Upper lobe of left lung (tissue), 6 donors: ENCODE results near the gene FSHB. TPM values are rescaled to one million over a fixed set of nuclear protein-coding genes. Genes with fewer than 3 reads are reported as not detected.

Experiments used
- ATAC-seq, 2 donors: fragments of 200-7000 bp; cut with Tn5 transposase; one replicate each; pipeline ENCODE4 v1.9.1; 2022; ENCODE audit warnings: mild to moderate bottlenecking in 2 of 2, moderate library complexity in 2 of 2; ENCODE audit not compliant: low FRiP score in 2 of 2
- DNase-seq, 2 donors: peaks; one replicate each; pipeline ENCODE4 v3.0.0-alpha.2; 2019 to 2020
- H3K27ac ChIP-seq, 4 donors: fragments of 200-600 bp; sonication (generic); one replicate each; pipeline ENCODE4 v1.5.1; 2016 to 2019
- H3K27me3 ChIP-seq, 4 donors: fragments of 200-600 bp; sonication (generic); one replicate each; pipeline ENCODE4 v1.5.1; 2017 to 2019
- H3K36me3 ChIP-seq, 4 donors: fragments of 200-600 bp; sonication (generic); one replicate each; pipeline ENCODE4 v1.5.1; 2016 to 2019
- H3K4me1 ChIP-seq, 4 donors: fragments of 200-600 bp; sonication (generic); one replicate each; pipeline ENCODE4 v1.5.1; 2018 to 2019
- H3K4me3 ChIP-seq, 4 donors: fragments of 200-600 bp; sonication (generic); one replicate each; pipeline ENCODE4 v1.5.1; 2017 to 2019; ENCODE audit warnings: mild to moderate bottlenecking in 2 of 4, moderate library complexity in 1 of 4
- H3K9me3 ChIP-seq, 4 donors: fragments of 200-600 bp; sonication (generic); one replicate each; pipeline ENCODE4 v1.5.1; 2018 to 2019
- EP300 ChIP-seq, 4 donors: sonication (generic); formaldehyde crosslinking; IDR thresholded peaks; one replicate each; pipeline ENCODE4 v1.5.1; 2017; ENCODE audit warnings: antibody characterized with exemption in 4 of 4, control low read depth in 2 of 4
- POLR2A ChIP-seq, 4 donors: fragments of 450-650 bp; IDR thresholded peaks; one replicate each; pipeline ENCODE4 v1.5.1; 2016 to 2017; ENCODE audit warnings: antibody characterized with exemption in 4 of 4, mild to moderate bottlenecking in 2 of 4
- POLR2AphosphoS5 ChIP-seq, 2 donors: sonication (generic); formaldehyde crosslinking; IDR thresholded peaks; one replicate each; pipeline ENCODE4 v1.5.1; 2017; ENCODE audit warnings: antibody characterized with exemption in 2 of 2
- WGBS, 2 donors: methylation state at CpG; one replicate each; pipeline ENCODE4 v1.1.5; 2017 to 2018; 5-methylcytosine and 5-hydroxymethylcytosine counted together
- total RNA-seq, 6 donors: library from RNA; depleted of rRNA in 4 of 6; stranded (reverse); fragments of >200 nt in 4 of 6; gene quantifications; one replicate each; pipeline versions ENCODE4 v1.1.0 to v1.2.1, GENCODE V29; 2016 to 2021
- TF ChIP-seq, protein P1 (sequence below), 6 experiments: fragments of 450-650 bp in 4 of 6; fragments of 200-600 bp in 2 of 6; sonication (generic) in 2 of 6; IDR thresholded peaks; one replicate each; pipeline ENCODE4 v1.5.1; 2016 to 2019; ENCODE audit warnings: antibody characterized with exemption in 6 of 6
- donor health status: DM: no; HTN: no; CAD: no; lungs with moderate emphysema.
- donor health status: DM: no; HTN: yes; CAD: no; lungs with severe emphysema.

The FSHB gene
- total RNA-seq, 6 donors from 2014 or later: not detected

- WGBS, 2 donors: 58 to 69% methylated on average over 3 of the region's 3 CpGs
Measured at GRCh38 chr11:30254307-30255298, 23.8 kb downstream of the FSHB start.

GRCh38 chr11:30255637-30256036 is 24.8 kb downstream of the FSHB start:
- TF ChIP-seq, protein P1, sequence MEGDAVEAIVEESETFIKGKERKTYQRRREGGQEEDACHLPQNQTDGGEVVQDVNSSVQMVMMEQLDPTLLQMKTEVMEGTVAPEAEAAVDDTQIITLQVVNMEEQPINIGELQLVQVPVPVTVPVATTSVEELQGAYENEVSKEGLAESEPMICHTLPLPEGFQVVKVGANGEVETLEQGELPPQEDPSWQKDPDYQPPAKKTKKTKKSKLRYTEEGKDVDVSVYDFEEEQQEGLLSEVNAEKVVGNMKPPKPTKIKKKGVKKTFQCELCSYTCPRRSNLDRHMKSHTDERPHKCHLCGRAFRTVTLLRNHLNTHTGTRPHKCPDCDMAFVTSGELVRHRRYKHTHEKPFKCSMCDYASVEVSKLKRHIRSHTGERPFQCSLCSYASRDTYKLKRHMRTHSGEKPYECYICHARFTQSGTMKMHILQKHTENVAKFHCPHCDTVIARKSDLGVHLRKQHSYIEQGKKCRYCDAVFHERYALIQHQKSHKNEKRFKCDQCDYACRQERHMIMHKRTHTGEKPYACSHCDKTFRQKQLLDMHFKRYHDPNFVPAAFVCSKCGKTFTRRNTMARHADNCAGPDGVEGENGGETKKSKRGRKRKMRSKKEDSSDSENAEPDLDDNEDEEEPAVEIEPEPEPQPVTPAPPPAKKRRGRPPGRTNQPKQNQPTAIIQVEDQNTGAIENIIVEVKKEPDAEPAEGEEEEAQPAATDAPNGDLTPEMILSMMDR (IDR thresholded peaks at IDR 0.05): no peak
- TF ChIP-seq EP300 (IDR thresholded peaks at IDR 0.05) (no peak), POLR2A (IDR thresholded peaks at IDR 0.05) (no peak), POLR2AphosphoS5 (IDR thresholded peaks at IDR 0.05) (no peak)
- no peak for DNase-seq
- 79 to 86% methylated on average over 5 of the region's 5 CpGs for WGBS, 2 donors
- Histone ChIP-seq H3K27me3 (no peaks in the 10 kb centered on the region), H3K4me3 (no peak overlapping the region), H3K4me1 (no peaks in the 10 kb centered on the region), H3K36me3 (no peaks in the 10 kb centered on the region), H3K9me3 (no peaks in the 10 kb centered on the region), H3K27ac (no peak overlapping the region)
- no peak for ATAC-seq

More at GRCh38 chr11:30254307-30255298, 23.8 kb downstream of the FSHB start:
- Histone ChIP-seq H3K4me1 (no peaks in the 10 kb centered on the region), H3K9me3 (no peaks in the 10 kb centered on the region), H3K27ac (no peak overlapping the region), H3K36me3 (no peaks in the 10 kb centered on the region), H3K4me3 (no peak overlapping the region), H3K27me3 (no peaks in the 10 kb centered on the region)
- DNase-seq (no peak), ATAC-seq (no peak)
- no peak for TF ChIP-seq POLR2A (IDR thresholded peaks at IDR 0.05)
- no peak for TF ChIP-seq EP300 (IDR thresholded peaks at IDR 0.05)
- TF ChIP-seq, protein P1 (IDR thresholded peaks at IDR 0.05): no peak
- TF ChIP-seq POLR2AphosphoS5 (IDR thresholded peaks at IDR 0.05): no peak

GRCh38 chr11:30257058-30257457 is 26.2 kb downstream of the FSHB start:
- Histone ChIP-seq H3K9me3 (no peaks in the 10 kb centered on the region), H3K36me3 (no peaks in the 10 kb centered on the region), H3K4me3 (no peak overlapping the region), H3K4me1 (no peaks in the 10 kb centered on the region), H3K27me3 (no peaks in the 10 kb centered on the region), H3K27ac (no peak overlapping the region)
- no peak for DNase-seq
- WGBS, 2 donors: 57 to 69% methylated on average over 3 of the region's 3 CpGs
- ATAC-seq: no peak
- TF ChIP-seq, protein P1 (IDR thresholded peaks at IDR 0.05): no peak
- no peak for TF ChIP-seq EP300 (IDR thresholded peaks at IDR 0.05)

DNA sequence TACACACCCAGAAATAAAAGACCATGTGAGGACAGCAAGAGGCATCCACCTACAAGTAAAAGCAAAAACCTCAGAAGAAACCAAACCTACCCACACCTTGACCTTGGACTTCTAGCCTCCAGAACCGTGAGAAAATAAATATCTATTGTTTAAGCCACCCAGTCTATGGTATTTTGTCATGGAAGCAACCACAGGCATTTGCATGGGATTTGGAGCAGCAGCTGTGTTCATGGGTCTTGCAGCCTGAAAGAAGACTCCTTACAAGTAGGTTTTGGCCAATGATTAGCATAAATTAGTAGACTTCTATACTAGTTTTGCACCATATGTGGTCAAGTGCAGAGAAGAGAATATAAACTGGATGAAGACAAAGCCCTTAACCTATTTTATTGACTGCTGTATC is 27.9 kb downstream of the FSHB start:
- DNase-seq: no peak
- Histone ChIP-seq H3K9me3 (no peaks in the 10 kb centered on the region), H3K27ac (no peak overlapping the region), H3K27me3 (no peaks in the 10 kb centered on the region), H3K4me1 (no peaks in the 10 kb centered on the region), H3K4me3 (no peak overlapping the region), H3K36me3 (no peaks in the 10 kb centered on the region)
- ATAC-seq: no peak
- TF ChIP-seq EP300 (IDR thresholded peaks at IDR 0.05): no peak
- 42 to 43% methylated on average over 1 of the region's 1 CpG for WGBS, 2 donors

- WGBS, 2 donors: 73 to 76% methylated on average over 1 of the region's 1 CpG
Measured at GRCh38 chr11:30260813-30261212, 30.0 kb downstream of the FSHB start.

More at GRCh38 chr11:30260813-30261212, 30.0 kb downstream of the FSHB start:
- Histone ChIP-seq H3K4me3 (no peak overlapping the region), H3K4me1 (no peaks in the 10 kb centered on the region), H3K27ac (no peak overlapping the region), H3K9me3 (no peaks in the 10 kb centered on the region), H3K36me3 (no peaks in the 10 kb centered on the region), H3K27me3 (no peaks in the 10 kb centered on the region)
- DNase-seq (no peak), ATAC-seq (no peak)
- TF ChIP-seq EP300 (IDR thresholded peaks at IDR 0.05): no peak
- no peak for TF ChIP-seq POLR2AphosphoS5 (IDR thresholded peaks at IDR 0.05)
- TF ChIP-seq POLR2A (IDR thresholded peaks at IDR 0.05): no peak
- TF ChIP-seq, protein P1 (IDR thresholded peaks at IDR 0.05): no peak
